Eye (tissue), 1 donor: ENCODE measurements around the gene DCD.
"Not testable (repeated sequence)": the region's sequence is repeated elsewhere in the genome, so short reads cannot be mapped to it uniquely, and the experiment has no call there.

Source experiments
- DNase-seq: peaks from one replicate; pipeline ENCODE4 v3.0.0-alpha.2; 2015

Gene DCD

DNA sequence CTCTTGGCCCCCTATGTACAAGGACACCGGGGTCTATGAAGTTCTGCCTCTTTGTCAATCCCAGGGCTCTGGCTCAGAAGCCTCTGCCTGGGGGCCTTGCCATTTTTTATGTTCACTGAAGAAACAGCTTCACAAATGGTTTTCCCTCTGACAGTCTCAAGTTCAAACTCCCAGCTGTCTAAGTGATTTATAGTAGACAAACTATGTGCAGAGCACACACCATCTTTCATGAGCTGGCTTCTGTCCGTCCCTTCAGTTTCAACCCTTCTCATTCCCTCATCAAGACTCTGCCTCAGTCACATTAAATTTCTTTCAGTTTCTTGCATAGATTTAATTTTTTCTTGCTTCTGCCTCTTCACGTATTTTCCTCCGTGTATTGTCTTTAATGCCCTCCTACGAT, 2.7 kb upstream of the DCD start:
- DNase-seq = no peak

DNA sequence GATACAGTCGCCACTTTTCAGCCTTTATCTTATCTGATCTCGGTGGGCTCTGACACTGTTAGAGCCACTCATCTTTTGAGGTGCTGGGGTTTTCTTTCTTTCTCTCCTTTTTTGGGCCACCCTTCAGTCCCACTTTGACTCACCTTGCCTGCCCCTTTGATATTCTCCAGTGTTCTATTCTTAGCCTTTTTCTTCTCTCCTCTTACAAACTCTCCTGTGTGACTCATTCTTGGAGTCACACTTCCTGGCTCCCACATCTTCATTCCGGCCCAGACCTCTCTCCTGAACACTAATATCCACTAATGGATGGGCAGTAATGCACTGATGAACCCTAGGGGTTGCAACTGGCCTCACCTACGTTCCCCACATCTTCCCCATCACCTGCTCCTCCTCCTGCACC, 2.2 kb upstream of the DCD start:
- no peak for DNase-seq

DNA sequence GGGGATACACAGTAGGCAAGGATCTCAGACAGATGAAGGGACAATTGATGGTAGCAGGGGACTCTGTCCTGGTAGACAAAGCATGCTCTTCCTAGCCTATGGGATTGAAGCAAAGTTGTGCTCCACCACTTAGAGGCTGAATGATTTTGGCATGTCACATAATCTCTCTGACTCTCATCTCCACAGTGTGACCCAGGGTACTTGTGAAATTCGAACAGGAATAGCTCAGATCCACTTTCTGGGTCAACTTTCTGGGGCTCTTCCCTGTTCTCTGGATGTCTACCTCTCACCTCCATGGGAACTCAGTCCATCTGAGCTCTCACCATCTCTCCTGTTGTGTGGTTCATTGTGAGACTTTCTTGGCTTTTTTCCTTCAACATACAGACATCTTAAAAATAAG, 1.7 kb upstream of the DCD start:
- no peak for DNase-seq

DNA sequence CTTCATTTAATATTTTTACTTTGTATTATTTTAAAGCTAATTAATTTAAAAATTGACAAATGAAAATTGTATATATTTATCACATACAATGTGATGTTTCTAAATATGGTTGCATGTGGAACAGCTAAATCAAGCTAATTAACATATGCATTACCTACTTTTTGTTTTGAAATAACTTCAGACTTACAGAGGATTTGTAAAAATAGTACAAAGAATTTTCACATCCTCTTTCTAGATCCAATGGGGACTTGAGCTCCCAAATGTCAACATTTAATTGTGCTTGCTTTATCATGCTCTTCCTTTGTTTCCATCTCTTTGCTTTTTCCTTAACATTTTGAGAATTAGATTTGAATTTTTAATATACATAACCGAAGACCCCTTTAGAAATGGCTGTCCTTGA, 6.6 kb downstream of the DCD start:
- DNase-seq = no peak

DNA sequence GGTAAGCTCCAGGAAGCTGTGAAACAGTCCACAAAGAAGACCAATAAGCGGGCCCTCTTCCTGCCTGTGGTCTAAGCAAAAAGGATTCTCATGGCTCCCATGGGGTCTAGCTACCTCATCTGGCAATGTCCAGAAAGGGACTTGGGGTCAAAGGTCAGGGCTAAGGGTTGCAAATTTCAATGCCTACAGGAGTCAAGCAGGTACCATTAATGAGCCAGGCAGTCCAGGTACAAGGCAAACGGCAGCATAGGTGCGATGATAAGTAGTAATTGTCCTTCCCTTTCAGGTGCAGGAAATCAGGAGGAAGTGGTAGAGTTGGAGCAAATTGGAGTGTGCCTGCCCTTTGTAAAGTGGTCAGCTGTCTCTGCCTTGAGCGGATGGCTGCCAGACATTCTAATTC, 7.1 kb downstream of the DCD start:
- DNase-seq = no peak

DNA sequence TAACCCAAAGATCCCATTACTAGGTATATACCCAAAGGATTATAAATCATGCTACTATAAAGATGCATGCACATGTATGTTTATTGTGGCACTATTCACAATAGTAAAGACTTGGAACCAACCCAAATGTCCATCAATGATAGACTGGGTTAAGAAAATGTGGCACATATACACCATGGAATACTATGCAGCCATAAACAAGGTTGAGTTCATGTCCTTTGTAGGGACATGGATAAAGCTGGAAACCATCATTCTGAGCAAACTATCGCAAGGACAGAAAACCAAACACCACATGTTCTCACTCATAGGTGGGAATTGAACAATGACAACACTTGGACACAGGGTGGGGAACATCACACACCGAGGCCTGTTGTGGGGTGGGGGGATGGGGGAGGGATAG, 9.1 kb downstream of the DCD start:
- not testable (repeated sequence) for DNase-seq

DNA sequence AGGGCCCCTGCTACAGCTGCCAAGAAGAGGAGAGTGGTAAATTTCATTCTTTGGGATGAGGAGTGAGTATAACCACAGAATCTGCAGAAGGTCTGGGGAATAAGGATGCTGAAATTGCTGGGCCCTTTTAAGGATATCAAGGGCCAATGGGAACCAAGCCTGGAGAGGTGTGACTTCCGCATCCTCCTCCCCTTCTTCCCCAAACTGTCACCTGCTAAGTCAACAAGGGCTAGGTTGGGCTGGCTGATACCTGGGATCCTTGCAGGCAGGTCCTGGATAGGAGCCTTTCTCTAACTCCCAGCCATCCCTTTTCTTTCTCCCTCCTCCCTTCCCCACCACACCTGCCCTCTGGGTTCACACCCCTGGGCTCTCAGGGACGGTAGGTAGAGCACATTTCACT, 13.4 kb downstream of the DCD start, which contains the start of gene LACRT:
Gene LACRT (minus strand): TSS at position 101 of the 400 bp plus-strand sequence. CDS start 54 bp downstream, at position 47.
- no peak for DNase-seq

DNA sequence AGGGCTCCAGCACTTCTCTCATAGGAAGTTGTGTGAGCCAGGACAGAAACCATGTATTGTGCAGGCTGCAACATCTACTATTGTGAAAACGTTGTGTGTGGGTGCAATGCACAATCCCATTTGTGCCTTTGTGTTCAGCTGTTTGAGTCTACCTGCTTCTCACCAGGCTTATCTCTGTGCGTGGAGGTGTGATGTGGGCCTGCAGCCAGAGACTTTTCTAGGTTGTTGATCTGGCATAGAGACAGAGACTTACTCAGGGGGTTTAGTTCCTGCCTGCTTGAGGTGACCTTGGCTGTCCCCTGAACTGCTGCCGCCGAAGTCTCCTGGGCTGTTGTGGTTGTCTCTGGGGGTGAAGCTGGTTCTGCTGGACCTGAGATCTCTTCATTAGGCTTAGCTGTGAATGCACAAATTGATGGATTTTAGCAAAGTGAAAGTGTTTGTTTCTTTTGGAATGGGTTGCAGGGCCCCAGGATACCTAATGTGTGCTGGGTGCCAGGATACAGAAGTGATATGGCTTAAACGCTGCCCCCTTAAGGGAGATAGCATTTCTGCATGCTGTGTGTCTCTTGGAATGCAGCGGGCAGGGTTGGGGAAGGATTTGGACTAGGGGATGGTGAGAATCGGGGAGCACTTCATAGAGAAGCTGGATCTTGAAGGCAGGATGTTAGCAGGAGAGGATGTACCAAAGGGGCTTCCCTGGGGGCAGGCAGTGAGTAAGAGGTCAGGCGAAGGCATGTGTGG, 16.0 kb downstream of the DCD start:
- no peak for DNase-seq

DNA sequence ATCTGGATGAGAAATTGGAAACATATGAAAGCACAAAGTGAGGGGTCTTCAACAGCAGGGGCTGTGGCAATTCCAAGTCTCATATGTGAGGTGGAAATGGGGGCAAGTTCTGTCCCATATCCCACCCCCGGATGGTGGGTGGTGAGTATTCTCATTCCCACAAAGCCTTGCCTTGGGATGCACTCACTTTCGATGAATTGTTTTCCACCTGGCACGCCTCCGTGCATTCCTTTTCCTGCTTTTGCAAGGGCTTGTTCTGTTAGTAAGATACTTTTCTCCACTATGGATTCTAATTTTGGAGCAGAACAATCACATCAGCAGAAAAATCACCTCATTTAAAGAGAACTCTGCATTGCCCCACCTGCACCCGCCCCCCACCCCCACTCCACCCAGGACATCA, 16.6 kb downstream of the DCD start:
- no peak for DNase-seq

DNA sequence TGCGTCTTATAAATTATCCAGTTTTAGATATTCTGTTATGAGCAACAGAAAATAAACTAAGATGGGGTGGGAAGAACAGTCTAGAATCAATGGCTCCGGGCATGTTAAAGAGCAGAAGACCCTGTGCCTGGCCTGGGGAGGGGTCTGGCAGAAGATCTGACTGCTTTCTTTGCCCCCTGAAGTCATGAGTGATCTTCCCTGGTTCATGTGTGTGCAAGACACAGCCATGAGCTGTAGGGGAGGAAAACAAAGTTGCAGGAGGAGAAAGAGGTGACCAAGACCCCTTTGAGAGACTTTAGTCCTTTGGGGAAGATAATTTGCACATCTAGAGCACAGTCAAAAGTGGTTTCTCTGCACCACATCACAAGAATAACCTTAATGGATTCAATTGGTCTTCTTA, 18.2 kb downstream of the DCD start:
- DNase-seq = no peak

DNA sequence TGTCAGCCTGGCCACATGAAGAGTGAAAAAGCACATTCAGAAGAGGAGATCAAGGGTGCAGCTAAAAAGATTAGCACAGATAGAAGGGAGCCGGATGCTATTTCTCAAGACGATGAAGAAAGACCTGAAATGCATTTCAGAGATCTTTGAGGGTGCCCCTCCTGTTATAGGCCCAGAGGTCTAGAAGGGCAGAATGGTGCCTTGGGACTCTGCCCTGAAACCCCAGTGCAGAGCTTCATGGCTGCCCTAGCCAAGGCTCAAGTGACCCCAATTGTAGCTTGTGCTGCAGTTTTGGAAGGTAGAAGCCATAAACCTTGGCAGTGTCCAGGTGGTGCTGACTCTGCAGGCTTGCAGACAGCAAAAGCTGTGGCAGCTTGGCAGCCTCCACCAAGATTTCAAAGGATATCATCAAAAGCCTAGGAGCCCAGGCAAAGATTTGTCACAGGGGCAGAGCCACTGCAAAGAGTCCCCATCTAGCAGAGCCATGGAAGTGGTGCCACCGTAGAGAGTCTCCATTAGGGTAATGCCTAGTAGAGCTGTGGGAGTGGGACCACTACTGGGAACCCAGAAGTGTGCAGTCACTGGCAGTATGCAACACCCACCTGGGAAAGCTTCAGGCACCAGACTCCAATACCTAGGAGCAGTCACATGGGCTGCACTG, 19.8 kb downstream of the DCD start:
- no peak for DNase-seq

DNA sequence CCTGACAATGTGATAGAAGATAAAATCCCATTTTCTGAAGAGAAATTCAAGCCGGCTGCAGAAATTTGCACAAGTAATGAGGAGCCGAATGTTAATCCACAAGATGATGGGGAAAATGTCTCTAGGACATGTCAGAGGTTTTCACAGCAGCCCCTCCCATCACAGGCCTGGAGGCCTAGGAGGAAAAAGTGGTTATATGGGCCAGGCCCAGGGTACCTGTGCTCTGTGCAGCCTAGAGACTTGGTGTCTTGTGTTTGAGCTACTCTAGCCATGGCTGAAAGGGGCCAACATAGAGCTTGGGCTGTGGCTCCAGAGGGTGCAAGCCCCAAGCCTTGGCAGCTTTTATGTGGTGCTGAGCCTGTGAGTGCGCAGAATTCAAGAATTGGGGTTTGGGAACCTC, 20.9 kb downstream of the DCD start:
- no peak for DNase-seq

DNA sequence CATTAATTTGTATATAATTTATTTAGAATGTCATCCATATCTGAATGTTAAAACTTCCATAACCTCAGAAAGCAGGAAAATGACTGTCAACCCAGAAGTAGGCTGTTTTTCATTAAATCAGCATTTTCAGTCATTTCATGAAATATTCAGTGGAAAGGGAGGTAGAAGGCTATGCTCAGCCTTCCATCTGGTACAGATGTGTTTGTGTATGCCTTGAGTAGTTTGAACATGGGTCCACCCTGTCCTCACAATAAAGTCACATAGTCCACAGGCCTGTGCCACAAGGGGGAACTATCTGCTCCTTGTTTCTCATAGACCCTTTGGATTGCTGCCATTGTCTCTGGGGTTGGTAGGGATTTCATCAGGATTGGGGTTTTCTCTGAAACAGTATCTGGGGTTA, 22.6 kb downstream of the DCD start:
- no peak for DNase-seq

DNA sequence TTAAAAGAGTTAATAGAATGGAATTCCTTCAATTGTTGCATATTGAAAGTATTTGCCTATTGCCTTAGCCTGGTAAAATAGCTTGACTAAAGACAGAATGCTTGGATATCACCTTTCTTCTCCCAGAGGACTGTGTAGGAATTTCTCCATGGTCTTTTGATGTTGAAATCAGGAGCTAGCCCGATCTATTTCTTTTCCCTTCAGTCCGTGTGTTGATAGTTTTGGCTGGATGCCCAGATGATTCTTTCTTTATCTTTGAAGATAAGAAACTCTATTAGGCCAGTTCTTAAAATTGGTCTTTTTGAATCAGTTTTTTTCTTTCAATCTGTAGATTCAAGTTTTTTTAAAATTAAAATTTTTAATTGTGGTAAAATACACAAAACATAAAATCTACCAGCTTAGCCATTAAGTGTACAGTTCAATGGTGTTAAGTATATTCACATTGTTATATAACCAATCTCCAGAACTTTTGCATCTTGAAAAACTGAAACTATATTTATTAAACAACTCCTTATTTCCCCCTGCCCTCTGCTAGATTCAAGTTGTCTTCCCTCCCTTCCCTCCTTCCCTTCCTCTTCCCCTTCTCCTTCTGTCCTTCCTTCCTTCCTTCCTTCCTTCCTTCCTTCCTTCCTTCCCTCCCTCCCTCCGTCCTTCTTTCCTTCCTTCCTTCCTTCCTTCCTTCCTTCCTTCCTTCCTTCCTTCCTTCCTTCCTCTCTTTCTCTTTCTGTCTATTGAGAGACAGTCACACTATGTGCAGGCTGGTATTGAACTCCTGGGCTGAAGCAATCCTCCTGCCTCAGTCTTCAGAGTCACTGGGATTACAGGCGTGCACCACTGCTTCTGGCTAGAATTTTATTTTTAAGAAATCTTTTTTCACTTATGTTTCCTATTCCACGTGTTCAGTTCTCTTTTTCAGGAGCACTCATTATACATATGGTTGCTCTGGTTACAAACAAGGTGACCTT, 23.6 kb downstream of the DCD start:
- no peak for DNase-seq

DNA sequence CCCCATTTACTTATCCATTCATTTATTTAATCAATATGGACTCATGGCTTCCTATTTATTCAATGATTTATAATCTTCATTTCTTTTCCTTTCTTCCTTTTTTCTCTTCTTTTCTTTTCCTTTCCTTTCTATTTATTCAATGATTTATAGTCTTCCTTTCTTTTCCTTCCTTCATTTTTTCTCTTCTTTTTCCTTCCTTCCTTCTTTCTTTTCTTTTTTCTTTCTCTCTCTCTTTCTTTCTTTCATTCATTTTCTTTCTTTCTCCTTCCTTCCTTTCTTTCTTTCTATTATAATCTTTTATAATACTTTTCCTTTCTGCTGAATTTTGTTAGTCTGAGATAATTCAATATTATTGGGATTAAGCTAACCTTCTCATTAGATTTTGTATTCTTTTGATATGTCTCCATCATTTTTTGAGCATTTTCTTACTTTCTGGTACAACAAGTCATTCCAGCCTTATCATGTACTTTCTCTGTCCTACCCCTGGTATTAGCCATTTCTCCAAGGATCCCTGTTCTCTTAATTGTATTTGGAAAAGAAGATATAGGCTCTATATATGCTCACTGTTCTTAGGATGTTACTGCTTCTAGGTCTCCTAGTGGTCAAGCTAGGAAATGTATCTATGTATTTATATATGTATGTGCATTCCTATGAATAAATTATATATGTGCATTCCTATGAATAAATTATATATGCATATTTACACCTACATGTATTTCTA, 25.5 kb downstream of the DCD start:
- DNase-seq = no peak

DNA sequence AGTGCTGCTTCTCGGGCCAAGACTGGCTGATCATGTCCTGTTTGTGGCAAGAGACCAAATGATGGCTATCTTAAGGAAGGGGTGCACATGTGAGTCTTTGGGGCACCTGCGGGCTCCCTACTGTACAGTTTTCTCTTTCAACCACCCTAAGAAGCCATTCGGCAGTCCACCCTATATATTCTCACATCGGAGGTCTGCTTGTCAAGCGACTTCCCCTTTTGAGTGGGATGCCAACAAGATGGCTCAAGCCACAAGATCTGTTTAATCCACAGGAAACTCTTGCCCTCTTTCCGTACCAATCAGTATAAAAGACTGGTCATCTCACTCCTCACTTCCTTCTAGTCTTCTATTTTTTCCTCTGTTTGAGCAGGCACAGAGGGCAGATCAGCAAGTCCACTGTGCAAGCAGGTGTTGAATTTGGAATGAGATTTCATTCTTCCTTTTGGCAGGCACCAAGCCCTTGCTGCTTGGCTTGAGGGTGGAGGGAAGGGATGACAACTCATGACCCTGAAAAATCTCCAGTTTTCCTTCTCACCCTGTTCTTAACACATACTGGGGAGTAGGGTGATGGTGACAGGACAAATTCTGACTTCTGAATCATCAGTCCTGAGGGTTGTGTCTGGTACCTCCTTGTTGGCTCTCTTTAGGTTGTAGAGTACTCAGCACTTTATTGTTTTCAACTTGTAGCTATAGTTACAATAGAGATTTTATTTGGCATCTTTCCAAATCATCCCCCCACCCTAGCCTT, 31.1 kb downstream of the DCD start:
- no peak for DNase-seq

DNA sequence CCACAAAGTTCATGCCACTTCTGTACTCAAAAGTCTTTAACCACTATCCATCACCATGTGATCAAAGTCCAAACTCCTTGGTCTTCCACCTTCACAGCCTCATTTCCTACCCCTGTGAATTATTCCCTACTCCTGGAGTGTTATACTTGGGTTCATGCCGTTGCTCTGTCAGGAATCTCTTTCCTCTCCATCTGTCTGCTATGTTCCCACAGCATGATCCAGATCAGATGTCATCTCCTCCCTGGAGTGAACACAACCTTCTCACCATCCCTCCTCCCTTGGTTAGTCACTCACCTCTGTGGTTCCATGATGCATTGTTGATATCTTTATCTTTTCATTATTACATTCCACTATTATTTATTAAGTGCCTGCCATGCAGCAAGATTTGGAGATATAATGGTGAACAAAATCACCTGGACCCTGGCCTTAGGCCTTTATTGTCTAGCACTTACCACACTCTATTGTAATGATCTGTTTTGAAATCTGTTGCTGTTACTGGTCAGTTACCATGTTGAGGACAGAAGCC, 35.9 kb downstream of the DCD start:
- no peak for DNase-seq

DNA sequence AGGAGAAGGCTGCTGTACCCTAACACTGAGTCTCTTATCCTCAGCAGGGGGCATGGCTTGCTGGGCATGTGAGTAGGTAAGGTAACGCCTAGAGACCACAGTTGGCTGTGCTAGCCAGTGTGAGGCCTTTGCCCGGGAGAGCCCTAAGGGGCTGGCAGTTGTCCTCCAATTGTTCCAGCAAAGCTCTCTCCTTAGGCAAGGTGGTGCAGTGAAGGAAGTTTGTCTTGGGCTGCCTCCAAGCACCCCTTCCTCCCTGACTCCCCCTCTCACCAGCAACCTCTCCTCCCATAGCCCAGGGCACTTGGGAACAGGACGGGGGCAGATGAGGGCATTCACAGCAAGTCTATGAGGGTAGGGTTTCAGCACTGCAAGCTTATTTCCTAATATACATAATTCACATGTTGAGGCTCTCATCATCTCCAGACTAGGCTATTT, 36.4 kb downstream of the DCD start:
- DNase-seq = no peak

DNA sequence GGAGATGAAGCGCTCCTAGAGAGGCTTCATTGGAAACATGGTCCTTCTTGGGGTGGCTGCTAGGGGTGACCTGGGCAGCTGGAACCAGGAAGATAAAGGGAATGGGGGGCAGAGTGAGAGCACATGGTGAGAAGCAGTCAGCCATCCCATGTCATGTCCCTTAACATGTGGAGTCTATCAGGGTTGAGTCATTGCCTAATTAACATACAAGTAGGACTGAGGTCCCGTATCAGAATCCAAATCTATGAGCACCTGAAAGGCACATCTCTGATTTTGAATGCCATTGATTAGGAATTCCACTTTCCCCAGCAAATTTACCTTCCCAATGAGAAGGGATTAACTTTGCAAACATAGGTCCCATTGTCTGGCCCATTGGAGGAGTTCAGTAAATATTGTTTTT, 39.4 kb downstream of the DCD start:
- DNase-seq = no peak

DNA sequence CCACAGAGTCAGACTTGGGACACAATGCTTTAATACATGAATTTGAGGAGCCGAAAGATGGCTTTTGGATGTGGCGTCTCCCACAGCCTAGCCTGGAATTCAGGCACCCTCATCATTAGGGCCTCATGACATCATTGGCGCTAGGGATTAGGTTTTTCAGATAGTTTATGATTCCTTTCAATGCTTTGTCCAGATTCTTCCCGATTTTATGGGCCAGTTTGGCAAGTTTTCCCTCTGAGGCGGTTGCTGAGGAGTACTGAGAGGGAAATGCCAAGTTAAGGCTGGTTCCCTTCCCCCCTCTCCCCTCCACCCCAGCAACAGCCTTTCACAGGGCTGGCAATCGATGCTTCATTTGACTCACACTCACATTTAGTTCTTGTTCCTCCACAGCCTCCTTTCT, 40.0 kb downstream of the DCD start:
- DNase-seq = no peak

DNA sequence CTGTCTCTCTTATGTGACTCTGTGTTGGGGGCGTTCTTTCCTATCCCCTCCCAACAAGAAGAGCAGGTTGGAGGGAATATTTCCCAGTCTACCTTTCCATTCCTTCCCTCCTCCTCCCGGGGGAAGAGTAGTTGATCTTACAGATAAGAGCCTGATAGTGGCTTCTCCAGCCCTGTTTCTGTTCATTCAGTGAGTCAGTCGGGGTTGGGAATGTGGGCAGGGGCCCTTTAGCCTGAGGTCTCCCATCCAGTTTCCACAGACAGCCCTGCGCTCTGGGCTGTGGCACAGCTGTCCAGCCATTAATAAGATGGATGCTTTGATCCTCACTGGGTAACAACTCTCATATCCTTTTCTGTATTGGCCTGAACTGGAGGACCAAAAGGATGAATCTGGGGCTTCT, 41.6 kb downstream of the DCD start:
- no peak for DNase-seq
